K562 (cell line): ENCODE data around the gene PRMT3. TPM values are rescaled to one million over a fixed set of nuclear protein-coding genes. Genes with fewer than 3 reads are reported as not detected.

ENCODE experiments used
- ATAC-seq: fragments of 200-7000 bp; cut with Tn5 transposase; 3 replicates; pipeline ENCODE4 v1.9.1; 2020; ENCODE audit warnings: moderate library complexity
- BruUV-seq: library from RNA; stranded (reverse); fragments of 400-500 nt; replicated peaks from 2 replicates; lab custom pipeline; 2021; lab: Mats Ljungman, UMichigan
- CTCF ChIA-PET: fragments of 300-600 bp; formaldehyde crosslinking; extraction: SDS; loops from one replicate; lab custom pipeline; 2021; ENCODE audit warnings: low intra/inter-chr PET ratio; lab: Yijun Ruan, JAX
- POLR2A ChIA-PET: fragments of 300-600, 350-650 bp; sonication (Branson Sonifier 250); formaldehyde crosslinking; extraction: SDS; loops from one replicate; lab custom pipeline; 2021; ENCODE audit warnings: antibody characterized with exemption, inconsistent platforms; lab: Yijun Ruan, JAX
- DNase-seq, 4 experiments: peaks; one replicate each; pipeline versions ENCODE4 v3.0.0 to v3.0.0-alpha.2; 2011 to 2018; ENCODE audit warnings: low spot score in 3 of 4, mixed read lengths in 3 of 4; ENCODE audit errors: extremely low read depth in 1 of 4
- FAIRE-seq: peaks from 2 replicates; lab custom pipeline; 2011; peaks lifted over from hg19 to GRCh38; lab: Jason Lieb, UNC
- H2AFZ ChIP-seq: 2 replicates; pipeline ENCODE4 v1.6.0; 2011; ENCODE audit warnings: low read depth, low read length, control low read depth, inconsistent platforms
- H3K27ac ChIP-seq: fragments of 200-600 bp; 3 replicates; pipeline ENCODE4 v1.8.0; 2011; ENCODE audit warnings: low read depth, mild to moderate bottlenecking, control low read depth, inconsistent platforms, low read length, moderate library complexity, mixed read lengths; ENCODE audit errors: extremely low read depth
- H3K27me3 ChIP-seq, 2 experiments: fragments of 300-600 bp in 1 of 2; 2 replicates in 1 of 2; 3 replicates in 1 of 2; pipeline versions ENCODE4 v1.6.0 to v1.8.0; 2011; ENCODE audit warnings: inconsistent platforms in 2 of 2, low read length in 2 of 2, mild to moderate bottlenecking in 1 of 2, mixed read lengths in 1 of 2, moderate library complexity in 1 of 2; ENCODE audit not compliant: control insufficient read depth in 2 of 2, insufficient read depth in 2 of 2
- H3K36me3 ChIP-seq: fragments of 300-600 bp; 3 replicates; pipeline ENCODE4 v1.8.0; 2011; ENCODE audit warnings: mild to moderate bottlenecking, low read length, inconsistent platforms; ENCODE audit not compliant: control insufficient read depth, insufficient read depth
- H3K4me1 ChIP-seq, 2 experiments: fragments of 200-600 bp in 1 of 2; replicated peaks in 1 of 2; 2 replicates in 1 of 2; 3 replicates in 1 of 2; pipeline versions ENCODE4 v1.5.1 to v1.8.0; 2011; ENCODE audit warnings: inconsistent platforms in 2 of 2, low read length in 2 of 2, mild to moderate bottlenecking in 1 of 2, mixed read lengths in 1 of 2, moderate library complexity in 1 of 2; ENCODE audit not compliant: control insufficient read depth in 2 of 2, insufficient read depth in 2 of 2
- H3K4me2 ChIP-seq: 2 replicates; pipeline ENCODE4 v1.6.1; 2011; ENCODE audit warnings: low read length, control low read depth, inconsistent platforms, mixed read lengths; ENCODE audit not compliant: insufficient read depth
- H3K4me3 ChIP-seq: fragments of 200-600 bp; sonication (generic), shearing (Covaris generic); 2 replicates; pipeline ENCODE4 v1.5.1; 2016; ENCODE audit warnings: control low read depth, inconsistent platforms
- H3K79me2 ChIP-seq: fragments of 200-600 bp; 3 replicates; pipeline ENCODE4 v1.8.0; 2011; ENCODE audit warnings: low read length, inconsistent platforms; ENCODE audit not compliant: control insufficient read depth, insufficient read depth
- H3K9ac ChIP-seq, 2 experiments: 2 replicates each; pipeline versions ENCODE4 v1.6.0 to v1.6.1; 2011; ENCODE audit warnings: low read depth in 2 of 2, low read length in 2 of 2, control low read depth in 1 of 2, inconsistent platforms in 1 of 2, mild to moderate bottlenecking in 1 of 2, mixed read lengths in 1 of 2; ENCODE audit not compliant: insufficient read depth in 1 of 2
- H3K9me1 ChIP-seq: one replicate; pipeline ENCODE4 v1.6.0; 2011; ENCODE audit warnings: inconsistent platforms, mild to moderate bottlenecking, low read length, moderate library complexity; ENCODE audit not compliant: control insufficient read depth, insufficient read depth
- H3K9me3 ChIP-seq: replicated peaks from 2 replicates; pipeline ENCODE4 v1.5.1; 2011; ENCODE audit warnings: low read depth, low read length, inconsistent platforms; ENCODE audit not compliant: control insufficient read depth, insufficient read depth
- H4K20me1 ChIP-seq: replicated peaks from 2 replicates; pipeline ENCODE4 v1.6.1; 2011; ENCODE audit warnings: low read length, inconsistent platforms, mixed read lengths; ENCODE audit not compliant: control insufficient read depth, insufficient read depth
- ARNT ChIP-seq, 2 experiments: fragments of 450-650 bp; IDR thresholded peaks; 2 replicates each; pipeline ENCODE4 v1.6.1; 2016; ENCODE audit warnings: mild to moderate bottlenecking in 1 of 2
- BCLAF1 ChIP-seq, 2 experiments: fragments of 450-650 bp in 1 of 2; IDR thresholded peaks; 2 replicates each; pipeline ENCODE4 v1.6.1; 2011 to 2017; ENCODE audit warnings: low read depth in 2 of 2, antibody characterized with exemption in 1 of 2, borderline replicate concordance in 1 of 2, low read length in 1 of 2, mild to moderate bottlenecking in 1 of 2, mixed read lengths in 1 of 2; ENCODE audit not compliant: control insufficient read depth in 1 of 2
- CAMTA2 ChIP-seq: fragments of 250-450 bp; sonication (Bioruptor Pico); conservative IDR thresholded peaks from 2 replicates; pipeline ENCODE4 v1.5.1; 2022
- CHCHD3 ChIP-seq: fragments of 250-450 bp; sonication (Bioruptor Pico); IDR thresholded peaks from 2 replicates; pipeline ENCODE4 v2.1.2; 2022; ENCODE audit warnings: mild to moderate bottlenecking
- CTCF ChIP-seq, 3 experiments: IDR thresholded peaks in 2 of 3; conservative IDR thresholded peaks in 1 of 3; 2 replicates each; pipeline ENCODE4 v1.5.1; 2011 to 2012; ENCODE audit warnings: low read length in 3 of 3, mild to moderate bottlenecking in 3 of 3, control low read depth in 2 of 3, improper control_type of control experiment in 1 of 3, inconsistent platforms in 1 of 3, low read depth in 1 of 3, mixed read lengths in 1 of 3, moderate library complexity in 1 of 3; ENCODE audit not compliant: insufficient read depth in 2 of 3
- DPF2 ChIP-seq: fragments of 450-650 bp; IDR thresholded peaks from 2 replicates; pipeline ENCODE4 v1.6.1; 2016
- HIVEP1 ChIP-seq: fragments of 250-450 bp; sonication (Bioruptor Pico); IDR thresholded peaks from 2 replicates; pipeline ENCODE4 v1.4.0; 2020; ENCODE audit warnings: mild to moderate bottlenecking
- RAD51 ChIP-seq: fragments of 450-650 bp; IDR thresholded peaks from 2 replicates; pipeline ENCODE4 v1.7.1; 2016; ENCODE audit warnings: low read depth, mild to moderate bottlenecking, borderline replicate concordance
- RBM34 ChIP-seq: fragments of 200-400 bp; formaldehyde crosslinking; IDR thresholded peaks from 2 replicates; pipeline ENCODE4 v1.6.1; 2018; ENCODE audit warnings: low read length, borderline replicate concordance; ENCODE audit not compliant: insufficient read depth
- RFX7 ChIP-seq: fragments of 250-450 bp; sonication (Bioruptor Pico); IDR thresholded peaks from 2 replicates; pipeline ENCODE4 v1.5.1; 2021; ENCODE audit warnings: mild to moderate bottlenecking
- ZBTB7A ChIP-seq: IDR thresholded peaks from 2 replicates; pipeline ENCODE4 v1.6.1; 2011; ENCODE audit warnings: low read depth, mild to moderate bottlenecking, low read length, moderate library complexity, borderline replicate concordance; ENCODE audit not compliant: control insufficient read depth
- ZFP1 ChIP-seq: fragments of 450-650 bp; formaldehyde crosslinking; IDR thresholded peaks from 2 replicates; pipeline ENCODE4 v1.4.0; 2020; ENCODE audit warnings: mild to moderate bottlenecking, mixed read lengths
- ZNF12 ChIP-seq: sonication (generic); formaldehyde crosslinking; IDR thresholded peaks from 2 replicates; pipeline ENCODE4 v1.4.0; 2020; ENCODE audit warnings: mild to moderate bottlenecking, missing genetic modification reagents
- ZNF592 ChIP-seq: fragments of 450-650 bp; IDR thresholded peaks from 2 replicates; pipeline ENCODE4 v1.6.1; 2017; ENCODE audit warnings: antibody characterized with exemption, mild to moderate bottlenecking
- WGBS: fragments of 100-300 bp; shearing (Covaris generic); methylation state at CpG from one replicate; pipeline ENCODE4 v1.1.6; 2016; ENCODE audit warnings: low coverage, mixed read lengths; ENCODE audit not compliant: insufficient coverage; ENCODE audit errors: missing lambda C conversion rate; 5-methylcytosine and 5-hydroxymethylcytosine counted together
- in situ Hi-C: fragments of 300-500 bp; cut with MboI; formaldehyde crosslinking; loops from 4 replicates; pipeline ENCODE4 v1.15.0; 2018; ENCODE audit warnings: inconsistent platforms, mixed read lengths
- intact Hi-C: fragments of 100-400 bp; cut with micrococcal nuclease; formaldehyde crosslinking; loops from 2 replicates; pipeline ENCODE4 v1.14.2; 2022
- polyA plus RNA-seq, 8 experiments: library from polyadenylated mRNA; depleted of rRNA in 4 of 8; stranded (reverse) in 5 of 8; unstranded in 3 of 8; fragments of >200 nt; fragmentation: Nextera tagmentation in 2 of 8; fragmentation: Illumina TruSeq in 1 of 8; extraction: Ambion mirVana in 2 of 8; extraction: Trizol in 1 of 8; gene quantifications; 2 replicates each; pipeline versions ENCODE4 v1.2.1 to v1.2.3, GENCODE V29; 2011 to 2014; ENCODE audit warnings: inconsistent platforms in 1 of 8, missing spikeins in 1 of 8
- total RNA-seq, 7 experiments: library from RNA; depleted of rRNA in 6 of 7; stranded (reverse); fragments of >200 nt in 6 of 7; fragmentation: Illumina TruSeq in 2 of 7; extraction: Trizol in 2 of 7; gene quantifications; 2 replicates each; pipeline versions ENCODE4 v1.2.1 to v1.2.3, GENCODE V29; 2011 to 2021; ENCODE audit warnings: low replicate concordance in 1 of 7

The PRMT3 gene
- total and polyA plus RNA-seq, 9 of the 15 experiments (the other 6 are each of a cell fraction or from before 2014, with no cell fraction given), result 24.0 to 62.1 (median 44.7) TPM

- ATAC-seq, result no peak
- no peak overlapping the region for H3K4me3 ChIP-seq
- no TSS peak for BruUV-seq
- 91% methylated on average over 5 of the region's 5 CpGs for WGBS
- CTCF ChIA-PET, result no interaction called here
- no peaks in the 10 kb centered on the region for H3K27me3 ChIP-seq
- no peaks in the 10 kb centered on the region for H3K9me3 ChIP-seq
- H3K79me2 ChIP-seq, result no peaks in the 10 kb centered on the region
- H3K9ac ChIP-seq, result no peak overlapping the region
- no peak overlapping the region for H2AFZ ChIP-seq
- peaks cover 52% of the 10 kb centered on the region for H3K36me3 ChIP-seq
- H3K4me1 ChIP-seq, result no peaks in the 10 kb centered on the region
- DNase-seq, result no peak
- FAIRE-seq, result no peak
- H3K4me2 ChIP-seq, result no peak overlapping the region
- no peaks in the 10 kb centered on the region for H3K9me1 ChIP-seq
- in situ Hi-C loops (no loop called here), intact Hi-C loops (no loop called here)
- POLR2A ChIA-PET, result no interaction called here
- H4K20me1 ChIP-seq, result no peaks in the 10 kb centered on the region
- no peak overlapping the region for H3K27ac ChIP-seq
- TF ChIP-seq CTCF (IDR thresholded peaks at IDR 0.05 in 2 of 3, conservative IDR thresholded peaks at IDR 0.05 in 1 of 3; ENCODE audit: insufficient read depth in 2 of 3, low read depth in 1 of 3, low read length in 3 of 3) (no peak), RAD51 (no peak), DPF2 (no peak), ZFP1 (no peak), ZNF12 (no peak), CHCHD3 (CRISPR knock-in tag) (no peak), ZBTB7A (no peak), CAMTA2 (CRISPR knock-in tag) (no peak), RFX7 (no peak), BCLAF1 (IDR thresholded peaks at IDR 0.05; ENCODE audit: borderline replicate concordance in 1 of 2, control insufficient read depth in 1 of 2, low read depth in 2 of 2, low read length in 1 of 2) (no peak), HIVEP1 (CRISPR knock-in tag) (no peak), ARNT (IDR thresholded peaks at IDR 0.05) (no peak), ZNF592 (no peak), RBM34 (no peak)
These were observed 41.7 kb downstream of the PRMT3 start for GRCh38 chr11:20429216-20429615.
